Middle frontal gyrus (tissue), 1 donor: Measurements from ENCODE around the gene TSPAN15.
"Not testable (repeated sequence)": the region's sequence is repeated elsewhere in the genome, so short reads cannot be mapped to it uniquely, and the experiment has no call there.

Experiments used
- DNase-seq: peaks from one replicate; pipeline ENCODE4 v3.0.0-alpha.2; 2015; ENCODE audit warnings: low spot score; ENCODE audit errors: extremely low spot score

Gene TSPAN15

DNA sequence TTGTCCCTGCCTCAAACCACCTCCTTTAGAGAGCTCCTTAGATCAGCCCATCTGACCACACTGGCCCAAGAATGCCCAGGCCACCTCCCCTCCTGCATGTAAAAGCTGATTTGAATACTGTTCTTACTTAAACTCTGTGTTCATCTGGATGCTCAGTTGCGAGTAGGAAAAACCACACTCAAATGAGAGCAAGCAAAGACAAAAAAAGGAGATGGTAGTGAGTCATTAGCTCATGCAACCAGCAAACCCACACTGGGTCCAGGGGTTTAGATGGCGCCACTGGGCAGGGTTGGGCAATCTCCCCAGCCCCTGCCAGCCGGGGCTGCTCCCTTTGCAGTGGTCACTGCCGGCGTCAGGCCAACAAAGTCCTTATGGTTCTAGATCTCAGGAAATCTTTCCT lies 32.7 kb downstream of the TSPAN15 start:
- no peak for DNase-seq

DNA sequence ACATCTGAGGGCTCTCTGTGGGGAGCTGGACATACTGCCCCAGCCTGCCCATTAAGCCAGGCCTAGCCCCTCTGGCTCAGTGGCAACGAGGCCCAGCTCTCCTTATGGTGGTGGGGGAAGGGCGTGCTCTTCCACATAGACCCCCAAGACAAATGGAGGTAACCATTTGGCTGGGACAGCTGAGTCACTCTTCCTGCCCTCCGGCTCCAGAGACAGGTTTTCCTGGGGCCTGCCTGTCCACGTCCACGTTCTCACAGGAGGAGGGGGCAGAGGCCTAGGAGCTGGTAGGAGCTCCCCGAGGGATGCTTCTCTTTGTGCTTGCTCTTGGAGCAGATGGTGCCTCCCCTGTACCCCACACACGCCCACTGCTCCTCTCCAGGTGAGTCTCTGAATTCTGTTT lies 33.5 kb downstream of the TSPAN15 start:
- DNase-seq = no peak

DNA sequence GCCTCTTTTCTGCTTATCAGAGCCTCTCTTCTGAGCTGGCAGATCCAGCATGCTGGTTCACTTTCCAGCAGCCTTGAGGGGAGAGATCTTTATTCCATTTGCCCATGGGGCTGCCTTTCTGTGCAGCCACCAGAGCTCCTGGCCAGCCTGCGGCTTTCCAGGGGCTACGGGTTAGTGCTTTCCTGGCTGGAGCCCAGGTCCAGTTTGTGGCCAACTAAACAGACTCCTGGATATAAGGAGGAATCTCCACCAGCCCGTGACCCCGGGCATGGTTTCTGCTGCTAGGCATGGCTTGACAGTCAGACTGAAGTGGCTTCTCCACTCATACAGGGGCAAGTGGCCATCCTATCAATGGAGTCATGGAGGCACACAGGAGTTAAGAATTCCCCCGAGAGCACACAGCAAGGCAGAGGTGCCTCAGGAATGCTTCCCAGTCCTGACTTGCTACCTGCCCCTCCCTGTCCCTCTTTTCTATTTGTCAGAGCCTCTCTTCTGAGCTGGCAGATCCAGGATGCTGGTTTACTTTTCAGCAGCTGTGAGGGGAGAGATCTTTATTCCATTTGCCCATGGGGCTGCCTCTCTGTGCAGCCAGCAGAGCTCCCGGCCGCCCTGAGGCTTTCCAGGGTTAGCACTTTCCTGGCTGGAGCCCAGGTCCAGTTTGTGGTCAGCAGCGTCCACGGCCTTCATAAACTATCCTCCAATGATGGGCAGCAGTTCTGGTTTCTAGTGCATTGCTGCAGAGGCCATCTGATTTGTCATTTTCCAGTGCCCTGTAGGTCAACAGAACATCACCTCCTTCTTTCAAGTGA lies 35.9 kb downstream of the TSPAN15 start:
- DNase-seq = no peak

DNA sequence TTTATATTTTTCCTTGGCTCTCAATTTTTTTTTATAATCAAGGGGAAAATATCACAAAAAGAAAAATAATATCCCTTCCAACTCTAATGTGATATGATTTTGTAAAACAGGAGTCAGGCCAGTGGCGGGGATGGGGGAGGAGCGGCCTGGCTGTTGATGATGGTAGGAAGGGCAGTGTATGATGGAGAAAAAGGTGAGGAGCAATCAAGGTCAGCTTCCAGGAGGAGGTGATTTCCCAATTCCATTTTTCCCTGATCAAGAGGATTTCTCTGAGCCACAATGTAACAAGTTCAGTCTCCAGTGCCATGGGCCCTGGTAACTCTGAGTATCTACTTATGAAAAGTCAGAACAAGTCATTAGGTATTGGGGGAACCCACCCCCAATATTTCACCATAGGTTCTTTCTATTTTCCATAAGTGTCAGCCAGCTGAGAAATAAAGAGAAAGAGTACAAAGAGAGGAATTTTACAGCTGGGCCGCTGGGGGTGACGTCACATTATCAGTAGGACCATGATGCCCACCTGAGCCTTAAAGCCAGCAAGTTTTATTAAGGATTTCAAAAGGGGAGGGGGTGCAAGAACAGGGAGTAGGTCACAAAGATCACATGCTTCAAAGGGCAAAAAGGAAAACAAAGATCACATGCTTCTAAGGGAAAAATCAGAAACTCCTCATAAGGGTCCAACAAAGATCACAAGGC lies 37.0 kb downstream of the TSPAN15 start:
- not testable (repeated sequence) for DNase-seq

DNA sequence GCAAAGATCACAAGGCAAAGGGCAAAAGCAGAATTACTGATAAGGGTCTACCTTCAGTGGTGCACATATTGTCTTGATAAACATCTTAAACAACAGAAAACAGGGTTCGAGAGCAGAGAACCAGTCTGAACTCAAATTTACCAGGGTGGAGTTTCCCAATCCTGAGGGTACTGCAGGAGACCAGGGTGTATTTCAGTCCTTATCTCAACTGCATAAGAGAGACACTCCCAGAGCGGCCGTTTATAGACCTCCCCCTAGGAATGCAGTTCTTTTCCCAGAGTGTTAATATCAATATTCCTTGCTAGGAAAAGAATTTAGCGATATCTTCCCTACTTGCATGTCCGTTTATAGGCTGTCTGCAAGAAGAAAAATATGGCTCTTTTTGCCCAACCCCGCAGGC lies 37.6 kb downstream of the TSPAN15 start:
- DNase-seq = not testable (repeated sequence)

DNA sequence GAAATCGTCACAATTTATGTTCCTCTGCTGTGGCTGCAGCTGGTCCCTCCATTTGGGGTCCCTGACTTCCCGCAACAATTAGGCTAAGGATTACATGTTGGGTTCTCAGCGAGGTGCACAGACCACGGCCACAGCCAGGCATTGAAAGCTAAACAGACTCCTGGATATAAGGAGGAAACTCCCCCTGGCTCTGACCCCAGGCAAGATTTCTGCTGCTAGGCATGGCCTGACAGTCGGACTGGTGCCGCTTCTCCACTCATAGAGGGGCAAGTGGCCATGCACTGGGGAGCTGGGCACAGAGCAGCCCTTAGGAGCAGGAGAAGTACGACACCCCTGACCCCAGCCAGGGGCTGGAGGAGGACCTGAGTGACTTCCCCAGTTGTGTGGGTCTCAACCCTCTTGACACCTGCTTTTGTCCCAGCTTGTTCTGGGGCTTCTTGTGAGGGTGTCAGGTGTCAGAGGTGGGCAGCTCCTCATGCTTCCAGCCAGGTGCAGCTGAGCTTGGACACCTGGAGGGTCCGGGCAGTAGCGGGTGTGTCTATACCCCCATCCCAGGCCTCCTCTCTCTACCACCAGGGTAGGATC lies 38.3 kb downstream of the TSPAN15 start:
- DNase-seq = no peak

DNA sequence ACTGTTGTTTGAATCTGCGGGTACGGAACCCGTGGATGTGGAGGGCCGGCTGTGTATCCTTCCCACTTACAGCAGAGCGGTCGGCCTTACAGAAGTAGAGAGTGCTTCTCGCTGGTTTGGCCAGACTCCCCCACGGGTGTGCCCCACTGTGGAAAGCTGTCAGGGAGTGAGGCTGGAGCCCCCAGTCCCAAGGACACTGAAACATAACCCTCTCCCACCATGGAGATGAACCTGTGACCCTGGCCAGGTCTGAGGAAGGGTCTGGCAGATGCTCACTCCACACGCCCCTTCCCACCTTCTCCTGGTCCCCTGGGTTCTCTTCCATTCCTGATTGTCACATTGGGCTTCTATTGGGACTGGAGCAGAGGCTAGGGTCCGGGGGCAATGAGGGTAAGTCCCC lies 39.6 kb downstream of the TSPAN15 start:
- DNase-seq = no peak

DNA sequence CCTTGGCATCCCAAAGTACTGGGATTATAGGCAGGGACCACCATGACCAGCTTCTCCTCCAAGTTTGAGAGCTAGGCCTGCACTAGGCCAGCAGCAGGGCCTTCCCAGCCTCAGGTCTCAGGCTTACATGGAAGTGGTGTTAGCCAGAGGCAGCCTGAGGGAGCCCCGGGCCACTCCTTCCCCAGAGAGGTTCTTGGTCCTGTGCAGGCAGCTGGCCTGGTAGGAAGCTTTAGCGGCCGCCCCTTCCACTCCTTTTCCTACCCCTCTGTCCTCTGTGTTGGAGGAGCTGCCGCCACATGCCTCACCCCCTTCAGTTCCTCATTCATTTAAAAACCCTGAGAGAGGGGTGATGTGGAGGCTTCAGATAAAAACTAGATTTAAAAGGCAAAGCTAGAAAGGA lies 40.3 kb downstream of the TSPAN15 start:
- DNase-seq = no peak

DNA sequence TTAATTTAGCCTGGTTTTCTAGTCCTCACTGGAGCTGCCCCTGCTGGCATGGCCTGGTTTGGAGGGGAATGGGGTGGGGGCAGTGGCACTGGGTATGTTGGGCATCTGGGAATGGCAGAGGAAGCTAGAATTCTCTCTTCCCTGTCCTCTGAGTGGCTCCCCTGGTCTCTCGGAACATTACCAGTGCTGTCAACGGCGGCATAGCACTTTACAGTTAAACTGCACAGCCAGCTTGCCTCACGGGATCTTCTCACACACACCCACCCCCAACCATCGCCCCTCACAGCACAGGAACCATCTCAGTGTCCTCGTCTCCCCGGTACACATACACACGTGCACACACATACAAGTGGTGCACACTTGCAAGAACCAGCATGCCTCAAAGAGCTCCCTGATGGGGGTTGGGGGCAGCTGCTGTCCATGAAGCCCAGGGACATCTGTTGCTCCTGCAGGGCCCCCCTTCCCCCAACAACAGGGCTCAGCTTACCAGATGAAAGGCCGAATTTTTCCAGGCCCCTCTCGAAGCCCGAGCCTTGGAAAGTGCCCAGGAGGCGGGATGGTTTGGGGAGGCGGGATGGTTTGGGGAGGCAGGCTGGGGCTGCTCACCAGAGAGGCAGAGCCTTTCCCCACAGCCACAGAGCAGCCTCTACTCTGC lies 41.0 kb downstream of the TSPAN15 start:
- DNase-seq = no peak

DNA sequence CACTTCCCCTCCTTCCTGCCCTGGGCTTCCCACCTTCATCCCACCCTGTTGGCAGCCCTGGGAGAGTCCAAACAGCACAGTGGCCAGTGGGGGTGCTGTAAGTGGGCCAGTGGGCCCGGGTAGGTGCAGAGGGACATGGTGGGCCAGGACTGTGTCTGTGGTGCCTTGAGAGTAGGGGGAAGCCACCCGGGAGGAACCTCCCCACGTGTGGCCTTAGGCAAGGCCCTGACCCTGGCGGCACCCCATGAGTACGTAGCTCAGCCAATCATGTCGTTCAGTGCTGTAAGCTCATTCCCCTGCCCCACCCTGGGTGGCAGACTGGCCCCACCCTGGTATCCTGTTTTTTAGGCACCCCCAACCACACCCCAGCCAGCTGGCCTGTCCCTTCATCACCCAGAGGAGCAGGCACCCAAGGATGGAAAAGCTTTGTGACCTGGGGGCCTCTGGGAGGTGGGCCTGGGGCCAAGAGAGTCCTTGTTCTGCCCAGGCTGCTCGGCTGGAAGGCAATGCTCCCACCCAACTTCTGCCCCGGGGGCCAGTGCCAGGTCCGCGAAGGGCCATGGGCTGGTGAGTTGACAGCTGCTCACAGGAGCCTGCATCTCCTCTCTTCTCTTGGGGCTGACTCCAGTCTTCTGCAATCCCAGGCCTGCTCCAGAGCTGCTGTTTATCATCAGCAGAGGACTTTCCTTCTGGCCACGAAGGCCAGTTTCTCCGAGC lies 41.6 kb downstream of the TSPAN15 start:
- DNase-seq = no peak

DNA sequence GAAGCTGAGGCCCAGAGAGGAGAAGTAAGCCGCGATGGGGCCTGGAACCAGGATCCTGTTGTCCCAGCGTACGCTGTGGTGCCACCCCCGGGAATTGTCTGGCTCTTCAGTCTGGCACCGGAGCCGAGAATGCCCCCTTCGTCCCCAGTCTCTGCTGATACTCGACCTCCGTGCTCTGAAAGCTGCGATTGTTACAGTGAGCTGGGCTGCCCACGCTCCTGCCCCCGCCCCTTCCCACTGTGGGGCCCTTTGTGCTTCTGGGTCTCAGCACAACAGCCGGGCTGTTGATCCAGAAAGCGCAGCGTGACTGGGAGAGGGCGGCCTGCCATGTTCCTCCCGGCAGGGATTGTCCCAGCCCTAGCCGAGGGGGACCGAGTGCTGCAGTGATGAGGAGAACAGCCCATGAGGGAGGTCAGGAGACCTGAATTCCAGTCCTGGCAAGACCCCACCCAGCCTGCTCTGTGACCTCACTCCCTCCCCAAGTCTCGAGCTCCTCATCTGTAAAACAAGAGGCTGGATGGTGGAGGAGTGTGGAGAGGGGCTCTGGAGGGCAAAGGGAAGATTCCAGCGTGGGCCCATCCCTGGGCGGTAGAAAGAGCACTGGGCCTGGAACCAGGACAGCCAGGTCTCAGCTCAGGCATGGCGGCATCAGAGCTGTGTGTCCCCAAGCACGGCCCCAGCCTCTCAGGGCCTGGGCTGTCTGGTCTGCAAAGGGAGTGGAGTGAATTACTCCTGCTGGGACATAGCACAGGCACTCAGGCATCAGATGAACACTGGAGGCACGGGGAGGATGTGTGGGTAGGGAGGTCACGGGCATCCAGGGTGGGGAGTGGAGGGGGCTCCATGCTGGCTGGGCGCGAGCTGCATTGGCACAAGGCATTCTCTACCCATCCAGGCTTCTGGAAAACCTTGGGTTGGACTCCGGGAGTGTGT lies 43.6 kb downstream of the TSPAN15 start:
- DNase-seq = peak; percentile 83

DNA sequence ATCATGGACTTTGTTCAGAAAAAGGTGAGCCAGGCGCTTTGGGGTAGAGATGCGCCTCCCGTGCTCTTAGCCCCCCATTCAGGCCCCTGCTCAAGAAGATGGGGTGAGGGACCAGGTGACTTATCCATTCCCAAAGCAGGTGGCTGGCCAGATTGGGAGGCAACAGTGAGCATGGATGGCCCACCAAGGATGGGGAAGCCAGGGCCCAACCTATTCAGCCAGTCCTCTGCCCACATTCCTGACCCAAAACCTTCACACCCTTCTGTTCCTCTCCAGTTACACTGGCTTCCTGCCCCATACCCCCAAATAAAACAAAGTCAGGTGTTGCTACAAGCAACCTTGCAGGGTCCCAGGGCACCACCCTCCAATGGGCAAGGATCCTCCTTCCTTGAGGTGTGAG lies 44.4 kb downstream of the TSPAN15 start:
- no peak for DNase-seq

DNA sequence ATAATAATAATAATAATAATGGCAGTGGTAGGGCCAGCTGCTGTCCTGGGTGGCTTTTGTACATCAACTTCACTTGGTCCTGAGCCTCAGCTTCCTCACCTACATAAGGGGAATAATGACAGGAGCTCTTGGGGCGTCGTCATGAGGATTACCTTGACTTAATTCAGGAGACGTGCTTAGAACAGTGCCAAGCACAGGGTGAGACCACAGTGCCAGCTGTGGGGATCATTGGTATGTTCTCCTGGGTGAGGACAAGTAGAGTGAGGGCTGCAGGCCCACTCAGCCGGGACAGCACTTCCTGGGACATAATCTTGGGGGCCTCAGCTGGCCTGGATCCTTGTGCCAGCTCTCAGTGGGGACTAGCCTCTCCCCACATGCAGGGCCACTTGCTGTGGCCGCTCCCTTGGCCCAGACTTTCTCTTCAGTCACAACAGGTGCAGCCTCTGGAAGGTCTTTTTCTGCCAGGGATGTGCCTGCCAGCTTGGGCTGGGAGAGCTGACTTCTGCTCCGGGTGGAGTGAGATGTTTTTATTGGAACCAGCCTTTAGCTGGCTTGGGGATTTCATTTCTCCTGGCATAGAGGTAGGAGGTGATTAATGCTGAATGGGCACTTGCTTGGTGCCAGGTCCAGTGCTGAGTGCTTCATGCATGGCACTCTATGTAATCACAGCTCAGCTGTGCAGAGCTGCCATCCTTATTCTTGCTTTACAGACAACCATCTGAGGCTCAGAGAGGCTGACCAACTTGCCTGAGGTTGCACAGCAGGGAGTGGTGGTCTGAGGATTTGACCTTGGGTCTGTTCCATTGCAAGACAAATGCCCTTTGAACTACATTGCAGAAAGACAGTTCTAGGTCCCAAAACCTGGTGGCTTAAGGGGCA lies 45.3 kb downstream of the TSPAN15 start:
- DNase-seq = no peak

DNA sequence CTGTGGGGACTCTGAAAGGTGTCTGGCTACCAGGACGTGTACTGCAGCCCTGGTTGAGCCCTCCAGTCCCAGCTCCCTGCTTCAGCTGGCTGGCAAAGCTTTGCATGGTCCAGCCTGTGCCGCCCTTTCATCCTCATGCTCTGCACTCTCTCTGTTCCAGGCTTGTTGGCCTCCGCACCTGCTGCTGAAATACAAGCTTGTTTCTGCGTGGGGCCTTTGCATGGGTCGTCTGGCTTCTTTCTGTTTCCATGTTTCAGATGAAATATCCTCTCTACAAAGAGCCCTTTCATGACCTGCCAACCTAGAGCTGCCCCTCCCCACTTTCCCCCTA lies 45.9 kb downstream of the TSPAN15 start:
- DNase-seq = no peak

DNA sequence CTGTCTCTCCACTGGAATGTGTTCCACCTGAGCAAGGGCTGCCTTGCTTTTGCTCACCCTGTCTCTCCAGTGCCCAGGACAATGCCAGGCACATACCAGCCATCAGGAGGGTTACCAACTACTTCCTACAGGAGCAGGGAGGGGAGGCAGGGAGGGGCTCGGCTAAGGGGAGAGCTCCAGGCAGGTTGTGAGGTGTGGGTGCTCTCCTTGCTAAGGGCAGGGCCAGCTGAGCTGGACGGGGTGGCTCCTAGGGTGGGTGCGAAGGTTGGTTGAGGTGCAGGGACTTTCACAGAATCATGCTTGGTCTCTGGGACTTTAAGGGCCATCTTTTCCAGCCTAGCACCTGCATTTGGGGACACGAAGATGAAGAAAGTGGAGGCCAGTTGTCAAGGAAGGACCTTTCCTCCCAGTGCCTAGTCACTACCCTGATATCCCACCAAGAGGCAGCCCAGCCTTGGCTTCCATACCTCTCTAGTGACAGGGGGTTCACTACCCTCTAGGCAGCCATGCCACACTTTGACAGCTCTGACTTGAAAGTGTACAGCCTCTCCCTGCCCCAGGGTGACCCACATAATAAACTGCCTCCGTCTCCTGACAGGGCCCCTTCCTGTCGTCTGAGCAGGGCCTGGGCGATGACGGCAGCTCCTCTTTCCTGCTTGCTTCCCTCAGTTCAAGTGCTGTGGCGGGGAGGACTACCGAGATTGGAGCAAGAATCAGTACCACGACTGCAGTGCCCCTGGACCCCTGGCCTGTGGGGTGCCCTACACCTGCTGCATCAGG lies 46.5 kb downstream of the TSPAN15 start:
- no peak for DNase-seq

DNA sequence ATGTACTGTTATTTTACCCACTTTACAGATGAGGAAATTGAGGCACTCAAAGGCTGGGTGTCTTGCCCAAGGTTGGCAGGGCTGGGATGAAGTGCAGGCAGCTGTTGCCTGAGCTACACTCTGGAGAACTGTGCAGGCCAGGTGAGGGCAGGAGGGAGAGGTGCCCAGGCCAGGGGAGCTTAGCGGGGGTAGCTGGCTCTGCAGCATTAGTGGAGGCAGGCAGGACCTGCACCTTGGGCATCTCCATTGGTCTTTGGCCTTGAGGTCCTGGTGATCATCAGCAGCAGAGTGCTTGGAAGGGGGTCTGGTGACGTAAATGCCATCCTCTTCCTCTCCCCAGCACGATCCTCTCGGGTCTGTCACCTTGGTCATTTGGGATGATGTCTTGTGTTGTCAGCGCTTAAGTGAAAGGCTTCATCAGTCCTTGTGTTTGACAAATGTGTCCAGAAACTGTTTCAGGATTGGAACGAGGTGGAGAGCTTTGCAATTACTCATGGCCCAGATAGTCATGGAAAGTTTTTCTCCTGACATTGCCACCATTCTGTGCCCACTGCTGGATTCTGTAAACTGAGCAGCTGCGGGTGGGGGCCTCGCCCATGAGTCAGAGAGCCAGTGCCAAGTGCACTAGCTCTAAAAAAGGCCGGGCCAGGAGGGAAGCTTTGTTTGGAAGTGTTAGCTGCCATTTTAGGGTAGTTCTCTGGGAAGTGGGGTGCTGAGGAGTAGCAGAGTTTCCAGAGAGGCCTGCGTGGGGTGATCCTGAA lies 47.6 kb downstream of the TSPAN15 start:
- DNase-seq = no peak

DNA sequence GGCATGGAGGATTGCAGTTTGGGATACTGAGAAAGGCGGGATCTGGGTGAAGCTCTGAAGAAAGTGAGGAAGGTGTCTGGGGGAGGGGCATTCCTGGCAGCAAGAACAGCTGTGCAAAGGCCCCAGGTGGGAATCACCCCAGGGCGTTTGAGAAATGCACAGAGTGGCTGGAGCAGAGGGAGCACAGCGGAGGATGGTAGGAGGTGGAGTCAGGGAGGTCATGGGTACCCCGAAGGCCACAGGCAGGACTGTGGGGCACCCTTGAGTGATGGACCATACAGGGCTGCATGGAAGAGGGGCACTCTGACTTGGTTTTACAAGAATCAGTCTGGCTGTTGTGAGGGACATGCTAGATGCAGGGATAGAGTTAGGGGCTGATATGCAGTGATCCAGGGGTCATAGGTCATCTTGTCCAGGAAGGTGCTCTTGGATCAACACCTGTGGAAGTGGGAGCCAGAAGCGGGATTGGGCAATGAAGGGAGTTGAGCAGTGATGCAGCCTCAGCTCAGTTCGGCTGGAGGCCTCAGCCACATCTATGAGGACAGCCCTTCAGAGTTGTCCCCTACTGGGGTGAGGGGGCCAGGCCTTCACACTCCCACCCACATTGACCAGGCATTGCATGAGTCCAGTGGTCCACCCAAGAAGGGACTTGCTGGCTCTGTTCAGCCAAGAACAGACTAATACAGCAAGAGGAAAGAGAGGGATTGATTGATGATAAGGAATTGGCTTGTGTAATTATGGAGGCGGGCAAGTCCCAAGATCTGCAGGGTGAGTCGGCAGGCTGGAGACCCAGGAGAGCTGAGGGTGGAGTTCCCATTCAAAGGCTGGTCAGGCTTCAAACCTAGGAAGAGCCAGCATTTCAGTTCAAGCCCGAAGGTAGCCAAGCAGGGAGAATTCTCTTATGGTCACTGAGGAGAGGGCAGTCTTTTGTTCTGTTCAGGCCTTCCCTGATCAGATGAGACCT lies 48.7 kb downstream of the TSPAN15 start:
- no peak for DNase-seq
